Stomach (tissue), 9 donors: Measurements from ENCODE around the gene TIE1. TPM values are rescaled to one million over a fixed set of nuclear protein-coding genes. Genes with fewer than 3 reads are reported as not detected.

Experiments
- DNase-seq, 2 donors: peaks; one replicate each; pipeline versions ENCODE4 v3.0.0 to v3.0.0-alpha.2; 2013 to 2019
- H3K27ac ChIP-seq, 5 donors: fragments of 200-600 bp in 4 of 5; sonication (generic) in 4 of 5; one replicate each; pipeline ENCODE4 v1.5.1; 2013 to 2019; ENCODE audit warnings: mild to moderate bottlenecking in 1 of 5, moderate library complexity in 1 of 5
- H3K27me3 ChIP-seq, 3 donors: fragments of 200-600 bp; sonication (generic); one replicate each; pipeline ENCODE4 v1.5.1; 2017 to 2019; ENCODE audit warnings: mixed run types in 1 of 3
- H3K36me3 ChIP-seq, 4 donors: fragments of 200-600 bp; sonication (generic); 1 replicate in 3 of 4; 2 replicates in 1 of 4; pipeline ENCODE4 v1.5.1; 2016 to 2019
- H3K4me1 ChIP-seq, 4 donors: fragments of 200-600 bp; sonication (generic); one replicate each; pipeline ENCODE4 v1.5.1; 2016 to 2019
- H3K4me3 ChIP-seq, 4 donors: fragments of 200-600 bp; sonication (generic) in 3 of 4; one replicate each; pipeline ENCODE4 v1.5.1; 2016 to 2019; ENCODE audit warnings: mild to moderate bottlenecking in 1 of 4
- H3K9me3 ChIP-seq, 4 donors: fragments of 200-600 bp; sonication (generic); one replicate each; pipeline ENCODE4 v1.5.1; 2016 to 2019
- EP300 ChIP-seq: sonication (generic); formaldehyde crosslinking; IDR thresholded peaks from one replicate; pipeline ENCODE4 v1.6.1; 2017; ENCODE audit warnings: antibody characterized with exemption
- POLR2A ChIP-seq, 4 donors: fragments of 450-650 bp; IDR thresholded peaks; one replicate each; pipeline ENCODE4 v1.6.1; 2016; ENCODE audit warnings: antibody characterized with exemption in 4 of 4, control low read depth in 2 of 4, mild to moderate bottlenecking in 1 of 4, moderate library complexity in 1 of 4
- POLR2AphosphoS5 ChIP-seq, 3 donors: sonication (generic); formaldehyde crosslinking; IDR thresholded peaks; one replicate each; pipeline ENCODE4 v1.6.1; 2016; ENCODE audit warnings: antibody characterized with exemption in 3 of 3
- WGBS, 5 donors: extraction: QIAGEN DNeasy Blood & Tissue Kit in 3 of 5; methylation state at CpG; one replicate each; pipeline versions ENCODE4 v1.1.5 to v1.1.7; 2013 to 2018; 5-methylcytosine and 5-hydroxymethylcytosine counted together
- intact Hi-C: fragments of 100-400 bp; cut with DNase I; formaldehyde crosslinking; loops from one replicate; pipeline ENCODE4 v1.15.1; 2023; ENCODE audit warnings: low total_unique reads
- polyA plus RNA-seq, 3 donors: library from polyadenylated mRNA; stranded (reverse); fragments of 200-250 nt; gene quantifications; one replicate each; pipeline ENCODE4 v1.2.3, GENCODE V29; 2013
- total RNA-seq, 5 donors: library from RNA; depleted of rRNA; stranded (reverse); fragments of >200 nt; gene quantifications; one replicate each; pipeline versions ENCODE4 v1.1.0 to v1.2.3, GENCODE V29; 2014 to 2016
- TF ChIP-seq, protein P1 (sequence below), 7 experiments: fragments of 450-650 bp in 4 of 7; fragments of 200-600 bp in 3 of 7; sonication (generic) in 3 of 7; IDR thresholded peaks; one replicate each; pipeline ENCODE4 v1.5.1; 2016 to 2019; ENCODE audit warnings: antibody characterized with exemption in 7 of 7, control low read depth in 2 of 7, mild to moderate bottlenecking in 1 of 7
- donor health status: healthy with polysubstance abuse.
- donor health status: Bipolar disorder and iron deficiency.
- donor health status: healthy.

TIE1 gene
- total and polyA plus RNA-seq, 8 donors: 2.1 to 36.2 (median 13.8) TPM; not detected in 1

DNA sequence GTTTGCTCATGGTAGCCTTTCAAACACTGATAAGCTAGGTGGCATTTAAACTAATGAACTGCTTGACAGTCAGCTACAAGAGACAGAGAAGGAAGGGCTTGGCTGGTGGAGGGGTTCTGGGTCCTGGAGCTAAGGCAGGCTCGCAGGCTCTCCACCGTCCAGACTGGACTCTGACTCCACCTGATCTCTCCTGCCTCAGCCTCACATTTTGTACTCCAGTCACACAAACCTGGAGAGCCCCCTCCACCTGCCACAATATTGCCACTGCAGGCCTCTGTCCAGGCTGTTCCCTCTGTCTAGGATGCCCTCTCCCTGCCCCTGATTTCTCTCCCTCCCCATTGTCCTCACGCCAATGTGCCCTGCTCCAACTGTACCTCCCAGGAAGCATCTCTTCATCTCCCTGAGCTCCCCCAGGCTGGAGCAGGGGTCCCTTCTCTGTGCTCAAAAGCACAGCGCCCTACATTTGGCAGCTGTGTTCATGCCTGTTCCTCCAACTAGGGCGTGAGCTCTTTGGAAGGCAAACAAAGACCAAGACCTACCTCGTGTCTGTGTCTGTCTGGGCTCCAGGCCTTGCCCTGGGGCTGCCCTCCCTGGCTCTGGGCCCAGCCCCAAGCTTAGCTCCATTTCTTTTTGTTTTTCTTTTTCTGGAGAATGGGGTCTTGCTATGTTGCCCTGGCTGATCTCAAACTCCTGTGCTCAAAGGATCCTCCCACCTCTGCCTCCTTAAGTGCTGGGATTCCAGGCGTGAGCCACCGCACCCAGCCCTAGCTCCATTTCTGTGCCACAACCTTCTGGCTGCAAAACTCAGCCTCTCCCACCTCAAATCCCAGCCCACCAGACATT, 2.9 kb downstream of the TIE1 start:
- H3K4me3 ChIP-seq: no peak overlapping the region

DNA sequence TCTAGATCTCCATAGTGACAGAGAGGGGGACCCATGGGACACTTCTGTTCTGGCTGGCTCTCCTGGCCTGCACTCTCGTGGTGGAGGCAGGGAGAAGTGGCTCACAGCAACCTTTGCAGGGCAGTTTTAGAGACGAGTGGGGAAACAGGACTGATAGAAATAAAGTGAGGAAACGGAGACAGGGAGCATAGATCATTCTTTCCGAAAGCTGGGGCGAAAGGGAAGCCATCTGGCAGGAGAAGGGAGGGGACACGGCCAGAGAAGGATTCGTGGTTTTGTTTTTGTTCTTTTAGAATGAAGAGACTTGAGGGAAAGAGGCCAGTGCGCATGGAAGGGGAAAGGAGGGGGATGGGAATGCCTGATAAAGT, 3.5 kb downstream of the TIE1 start:
- Histone ChIP-seq H3K36me3 (no peaks in the 10 kb centered on the region), H3K9me3 (no peaks in the 10 kb centered on the region), H3K27ac (no peak overlapping the region), H3K4me3 (peak overlapping the region in 1 of 4 donors; percentile 7), H3K4me1 (peaks cover 0 to 19% (median 17%) of the 10 kb centered on the region in 4 donors), H3K27me3 (no peaks in the 10 kb centered on the region)
- TF ChIP-seq, protein P1, sequence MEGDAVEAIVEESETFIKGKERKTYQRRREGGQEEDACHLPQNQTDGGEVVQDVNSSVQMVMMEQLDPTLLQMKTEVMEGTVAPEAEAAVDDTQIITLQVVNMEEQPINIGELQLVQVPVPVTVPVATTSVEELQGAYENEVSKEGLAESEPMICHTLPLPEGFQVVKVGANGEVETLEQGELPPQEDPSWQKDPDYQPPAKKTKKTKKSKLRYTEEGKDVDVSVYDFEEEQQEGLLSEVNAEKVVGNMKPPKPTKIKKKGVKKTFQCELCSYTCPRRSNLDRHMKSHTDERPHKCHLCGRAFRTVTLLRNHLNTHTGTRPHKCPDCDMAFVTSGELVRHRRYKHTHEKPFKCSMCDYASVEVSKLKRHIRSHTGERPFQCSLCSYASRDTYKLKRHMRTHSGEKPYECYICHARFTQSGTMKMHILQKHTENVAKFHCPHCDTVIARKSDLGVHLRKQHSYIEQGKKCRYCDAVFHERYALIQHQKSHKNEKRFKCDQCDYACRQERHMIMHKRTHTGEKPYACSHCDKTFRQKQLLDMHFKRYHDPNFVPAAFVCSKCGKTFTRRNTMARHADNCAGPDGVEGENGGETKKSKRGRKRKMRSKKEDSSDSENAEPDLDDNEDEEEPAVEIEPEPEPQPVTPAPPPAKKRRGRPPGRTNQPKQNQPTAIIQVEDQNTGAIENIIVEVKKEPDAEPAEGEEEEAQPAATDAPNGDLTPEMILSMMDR (IDR thresholded peaks at IDR 0.05): no peak
- TF ChIP-seq POLR2A (IDR thresholded peaks at IDR 0.05): no peak
- no peak for TF ChIP-seq POLR2AphosphoS5 (IDR thresholded peaks at IDR 0.05)
- TF ChIP-seq EP300: no peak
- peak in 1 of 2 donors; percentile 36 for DNase-seq
- intact Hi-C loops: no loop called here
- 51 to 65% (median 61%) methylated on average over 8 of the region's 8 CpGs for WGBS, 5 donors

More for the DNA sequence above, 2.9 kb downstream of the TIE1 start:
- TF ChIP-seq EP300: no peak
- TF ChIP-seq POLR2AphosphoS5 (IDR thresholded peaks at IDR 0.05): no peak
- TF ChIP-seq, protein P1 (IDR thresholded peaks at IDR 0.05): no peak
- TF ChIP-seq POLR2A (IDR thresholded peaks at IDR 0.05): no peak
- H3K9me3 ChIP-seq: no peaks in the 10 kb centered on the region
- 47 to 59% (median 51%) methylated on average over 7 to 8 of the region's 8 CpGs for WGBS, 5 donors
- H3K4me1 ChIP-seq: peaks cover 0 to 19% (median 17%) of the 10 kb centered on the region in 4 donors
- peak overlapping the region in 2 of 5 donors; percentile 1 to 18 for H3K27ac ChIP-seq
- H3K27me3 ChIP-seq: no peaks in the 10 kb centered on the region
- intact Hi-C loops: no loop called here
- peak in 1 of 2 donors; percentile 25 for DNase-seq
- H3K36me3 ChIP-seq: no peaks in the 10 kb centered on the region

DNA sequence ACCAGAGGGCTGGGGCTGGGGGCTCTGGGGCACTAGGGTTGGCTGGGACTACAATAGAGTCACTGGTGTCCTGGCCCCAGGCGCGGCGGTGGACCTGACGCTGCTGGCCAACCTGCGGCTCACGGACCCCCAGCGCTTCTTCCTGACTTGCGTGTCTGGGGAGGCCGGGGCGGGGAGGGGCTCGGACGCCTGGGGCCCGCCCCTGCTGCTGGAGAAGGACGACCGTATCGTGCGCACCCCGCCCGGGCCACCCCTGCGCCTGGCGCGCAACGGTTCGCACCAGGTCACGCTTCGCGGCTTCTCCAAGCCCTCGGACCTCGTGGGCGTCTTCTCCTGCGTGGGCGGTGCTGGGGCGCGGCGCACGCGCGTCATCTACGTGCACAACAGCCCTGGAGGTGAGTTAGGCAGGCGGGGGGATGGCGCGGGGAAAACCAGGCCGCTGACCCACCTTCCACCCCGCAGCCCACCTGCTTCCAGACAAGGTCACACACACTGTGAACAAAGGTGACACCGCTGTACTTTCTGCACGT, 4.1 kb downstream of the TIE1 start:
- Histone ChIP-seq H3K9me3 (no peaks in the 10 kb centered on the region), H3K27ac (no peak overlapping the region), H3K4me3 (peak overlapping the region in 1 of 4 donors; percentile 7), H3K27me3 (no peaks in the 10 kb centered on the region), H3K36me3 (no peaks in the 10 kb centered on the region), H3K4me1 (peaks cover 0 to 19% (median 17%) of the 10 kb centered on the region in 4 donors)
- intact Hi-C loops: no loop called here
- no peak for DNase-seq
- TF ChIP-seq, protein P1 (IDR thresholded peaks at IDR 0.05): no peak
- 77 to 94% (median 92%) methylated on average over 31 to 46 of the region's 46 CpGs for WGBS, 5 donors

DNA sequence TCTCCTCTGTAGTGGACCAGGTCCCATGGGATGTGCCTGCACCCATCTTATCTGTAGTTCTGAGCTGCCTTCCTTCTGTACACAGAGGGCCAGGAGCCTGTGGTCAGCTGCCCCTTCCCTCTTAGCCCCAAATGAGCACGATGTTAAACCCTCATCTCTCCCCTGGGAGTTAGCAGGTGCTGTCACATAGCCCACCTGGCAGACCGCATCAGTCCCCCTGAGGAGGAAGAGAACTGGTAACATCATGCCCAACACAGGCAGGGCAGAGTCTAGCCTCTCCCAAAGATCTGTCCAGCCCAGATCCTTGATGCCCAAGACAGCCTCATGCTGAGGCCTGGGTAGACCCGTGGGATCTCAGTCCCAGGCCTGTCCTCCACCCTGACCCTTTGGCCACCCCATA, 4.7 kb downstream of the TIE1 start:
- Histone ChIP-seq H3K27ac (no peak overlapping the region), H3K4me1 (peaks cover 0 to 19% (median 17%) of the 10 kb centered on the region in 4 donors), H3K9me3 (no peaks in the 10 kb centered on the region), H3K4me3 (no peak overlapping the region), H3K27me3 (no peaks in the 10 kb centered on the region), H3K36me3 (no peaks in the 10 kb centered on the region)
- DNase-seq: no peak
- WGBS, 5 donors: 43 to 80% (median 74%) methylated on average over 1 to 3 of the region's 3 CpGs
- intact Hi-C loops: no loop called here
- TF ChIP-seq, protein P1 (IDR thresholded peaks at IDR 0.05): no peak
- TF ChIP-seq EP300: no peak
